Stimulated activated CD4-positive, alpha-beta T cell treated with anti-CD3 and anti-CD28 coated beads, Interleukin-2, amount 100 ng/mL, for 4 hours (primary cell): ENCODE measurements around the gene GNAT2.
A peak's percentile ranks its signal among the peaks of the same experiment; 100 is the strongest.

Source experiments
- DNase-seq: peaks from one replicate; pipeline ENCODE4 v3.0.0-alpha.2; 2020; ENCODE audit warnings: low read depth

The GNAT2 gene

DNA sequence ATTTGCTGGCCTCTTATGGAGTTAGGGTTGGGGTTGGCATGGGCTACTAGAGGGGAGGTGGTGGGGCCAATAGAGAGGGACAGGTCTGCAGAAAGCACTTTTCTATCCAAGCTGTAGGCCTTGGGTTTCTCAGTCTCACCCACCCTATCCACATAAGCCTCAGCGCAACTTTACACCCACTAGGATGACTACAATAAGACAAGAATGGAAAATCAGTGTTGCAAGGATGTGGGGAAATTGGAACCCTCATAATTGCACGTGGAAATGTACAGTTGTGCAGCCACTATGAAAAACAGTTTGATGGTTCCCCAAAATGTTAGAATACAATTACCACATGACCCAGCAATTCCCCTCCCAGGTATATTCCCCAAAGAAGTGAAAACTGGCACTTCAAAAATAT lies 22.4 kb upstream of the GNAT2 start:
- DNase-seq, result no peak

DNA sequence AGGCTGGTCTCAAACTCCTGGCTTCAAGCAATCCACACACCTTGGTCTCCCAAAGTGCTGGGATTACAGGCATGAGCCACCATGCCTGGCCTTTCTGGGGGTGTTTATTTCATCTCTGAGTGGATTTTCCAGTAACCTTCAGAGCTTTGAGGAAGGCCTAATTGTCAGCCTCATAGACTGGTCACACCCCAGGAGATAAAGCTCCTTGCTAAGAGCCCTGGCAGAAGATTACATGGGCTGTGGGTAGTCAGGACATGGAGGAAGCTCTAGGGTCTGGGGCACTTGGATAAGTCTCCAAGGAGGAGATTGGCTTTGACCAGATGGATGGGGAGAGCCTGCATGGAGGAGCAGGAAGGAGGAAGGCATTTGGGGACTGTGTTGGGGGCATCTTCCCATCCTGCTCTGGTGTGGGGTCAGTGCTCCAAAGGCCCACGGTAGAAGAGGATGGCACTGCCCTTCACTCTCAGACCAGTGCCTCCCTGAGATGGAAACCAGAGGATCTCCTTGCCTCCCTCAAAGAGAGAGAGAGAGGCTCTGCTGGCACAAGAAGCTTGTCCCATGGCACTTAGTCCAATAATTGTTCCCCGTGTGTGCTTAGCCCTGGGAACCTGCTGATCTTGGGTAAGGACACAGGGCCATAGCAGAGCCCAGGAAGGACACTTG lies 21.8 kb upstream of the GNAT2 start:
- no peak for DNase-seq

DNA sequence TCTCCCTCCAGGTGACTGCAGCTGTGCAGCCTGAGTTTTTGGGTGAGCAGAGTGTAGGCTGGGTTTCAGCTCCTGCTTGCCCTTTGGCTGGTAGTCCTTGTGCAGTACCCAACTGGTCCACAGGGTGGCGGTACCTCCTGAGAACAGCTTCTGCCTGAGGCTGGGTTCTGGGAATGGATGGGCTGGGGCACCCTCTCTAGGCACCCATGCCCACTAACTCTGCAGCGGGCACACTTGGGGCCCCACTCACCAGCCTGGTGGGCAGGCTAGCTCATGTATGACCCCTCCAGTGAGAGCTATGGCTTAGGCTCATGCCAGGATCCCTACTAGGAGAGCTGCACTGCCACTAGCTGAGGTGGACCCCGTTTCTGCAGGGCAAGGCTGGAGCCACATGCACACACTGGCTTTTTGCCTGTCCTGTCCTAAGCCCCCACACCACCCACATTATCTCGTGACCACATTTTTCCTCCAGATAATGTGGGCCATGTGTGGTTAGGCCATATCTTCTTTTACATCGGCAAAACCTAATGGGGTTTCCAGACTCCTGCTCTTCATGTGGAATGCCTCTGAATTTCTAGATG lies 21.0 kb upstream of the GNAT2 start:
- peak; percentile 82 for DNase-seq

DNA sequence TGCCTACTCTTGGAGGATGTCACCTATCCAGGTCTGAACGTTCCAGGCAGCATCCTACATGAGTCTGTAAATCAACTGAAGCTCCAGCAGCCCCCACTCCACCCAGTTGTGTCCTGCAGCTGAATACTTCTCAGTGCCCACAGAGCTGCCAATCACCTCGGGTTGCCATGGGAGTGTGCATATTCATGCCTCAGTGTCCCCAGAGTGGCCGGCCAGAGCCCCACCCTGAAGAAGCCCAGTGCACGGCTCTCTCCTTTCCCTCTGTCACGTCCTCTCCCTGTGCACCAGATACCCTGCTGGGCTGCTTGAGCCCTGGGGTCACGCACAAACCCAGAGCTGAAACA lies 20.4 kb upstream of the GNAT2 start:
- no peak for DNase-seq

DNA sequence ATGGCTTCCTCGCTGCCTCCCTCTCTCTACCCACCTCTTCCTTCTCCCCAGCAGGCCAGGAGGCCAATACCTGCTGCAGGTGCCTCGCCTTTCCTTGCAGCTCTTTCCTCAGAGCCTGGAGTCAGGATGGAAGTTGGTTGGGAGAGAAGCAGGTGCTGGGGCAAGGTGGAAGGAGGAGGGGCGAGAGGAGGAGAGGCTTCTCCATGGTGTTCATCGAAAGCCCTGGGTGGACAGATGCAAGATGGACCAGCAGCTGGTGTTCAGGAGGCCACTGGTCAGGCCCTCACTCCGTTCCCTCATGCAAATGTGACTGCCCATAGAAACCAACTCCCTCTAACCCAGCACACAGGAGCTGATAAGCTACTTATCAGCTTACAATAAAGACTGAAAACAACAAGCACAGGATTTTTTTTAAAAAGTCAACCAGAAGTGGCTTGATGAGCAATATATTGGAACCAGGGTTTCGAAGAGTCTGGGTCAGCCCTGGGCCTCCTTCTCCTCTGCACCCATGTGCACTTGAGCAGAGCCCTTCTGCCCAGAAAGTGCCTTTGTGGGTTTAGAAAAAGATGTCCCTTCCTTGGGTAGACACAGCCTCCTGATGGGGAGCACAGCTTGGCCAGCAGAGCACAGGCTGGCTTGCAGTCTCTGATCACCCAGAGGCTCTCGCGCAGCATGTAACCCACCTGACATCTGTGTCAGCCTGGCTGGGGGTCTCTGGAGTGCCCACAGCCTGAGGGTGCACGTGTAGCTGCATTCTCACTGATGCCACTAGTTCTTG lies 19.8 kb upstream of the GNAT2 start:
- DNase-seq, result no peak

DNA sequence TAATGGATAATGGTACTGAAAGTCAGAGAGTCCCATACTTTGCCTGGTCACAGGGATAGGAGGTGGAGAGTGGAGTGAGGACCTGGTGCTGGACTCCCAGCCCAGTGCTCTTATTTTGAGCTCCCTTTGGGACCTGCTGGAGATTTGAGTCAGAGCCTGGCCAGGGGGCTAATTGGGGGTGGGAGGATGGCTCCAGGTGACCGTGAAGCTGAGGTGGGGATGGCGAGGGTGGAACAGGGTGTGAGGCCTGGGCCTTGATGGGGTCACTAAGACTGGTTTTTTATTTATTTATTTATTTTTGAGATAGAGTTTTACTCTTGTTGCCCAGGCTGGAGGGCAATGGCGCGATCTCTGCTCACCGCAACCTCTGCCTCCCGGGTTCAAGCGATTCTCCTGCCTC lies 18.0 kb upstream of the GNAT2 start:
- no peak for DNase-seq

DNA sequence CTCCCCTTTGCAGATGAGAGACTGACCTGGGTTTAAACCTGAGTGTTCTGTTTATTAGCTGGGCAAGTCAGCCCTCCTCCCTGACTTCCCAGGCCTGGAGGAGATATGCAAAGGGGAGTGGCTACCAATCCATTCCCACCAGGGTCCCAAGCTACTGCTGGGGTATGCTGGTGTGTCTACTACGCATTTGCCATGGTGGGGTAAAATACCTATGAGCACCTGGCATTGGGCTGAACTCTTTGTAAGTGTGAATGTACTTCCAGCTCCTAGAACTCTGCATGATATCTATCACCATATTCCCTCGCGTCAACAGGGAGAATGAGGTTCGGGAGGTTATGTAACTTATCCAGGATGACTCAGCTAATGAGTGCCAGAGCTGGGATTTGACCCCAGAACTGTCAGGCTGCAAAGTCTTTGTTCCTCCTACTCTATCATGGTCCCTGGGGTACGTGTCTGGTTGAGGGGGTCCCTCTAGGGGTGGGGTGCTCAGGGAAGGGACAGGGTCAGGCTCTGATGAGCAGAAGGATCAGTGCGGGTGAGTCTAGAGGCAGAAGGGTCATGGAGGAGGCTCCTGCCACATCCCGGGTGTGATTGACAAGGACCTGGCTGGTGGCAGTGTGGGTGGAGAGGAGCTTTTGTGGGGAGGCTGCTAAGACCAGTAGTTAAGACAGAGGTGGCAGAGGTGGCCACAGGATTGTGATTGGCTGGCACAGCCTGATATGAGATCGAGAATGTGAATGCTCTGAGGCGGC lies 17.0 kb upstream of the GNAT2 start:
- no peak for DNase-seq

DNA sequence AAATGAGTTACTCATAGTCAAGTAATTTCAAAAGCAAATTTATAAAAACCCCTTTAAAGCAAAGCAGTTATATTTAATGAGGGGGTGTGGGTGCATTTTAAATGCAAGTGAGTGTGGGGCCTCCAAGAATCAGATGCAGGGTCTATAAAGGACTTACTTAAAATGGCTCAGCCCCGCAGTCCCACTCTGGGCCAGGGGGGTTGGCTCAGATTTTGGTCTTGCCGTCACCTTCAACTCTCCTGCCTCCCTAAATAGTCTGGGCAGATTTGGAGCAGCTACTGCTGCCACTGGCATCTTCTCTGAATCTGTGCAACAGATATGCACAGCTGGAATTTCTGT lies 16.4 kb upstream of the GNAT2 start:
- no peak for DNase-seq

DNA sequence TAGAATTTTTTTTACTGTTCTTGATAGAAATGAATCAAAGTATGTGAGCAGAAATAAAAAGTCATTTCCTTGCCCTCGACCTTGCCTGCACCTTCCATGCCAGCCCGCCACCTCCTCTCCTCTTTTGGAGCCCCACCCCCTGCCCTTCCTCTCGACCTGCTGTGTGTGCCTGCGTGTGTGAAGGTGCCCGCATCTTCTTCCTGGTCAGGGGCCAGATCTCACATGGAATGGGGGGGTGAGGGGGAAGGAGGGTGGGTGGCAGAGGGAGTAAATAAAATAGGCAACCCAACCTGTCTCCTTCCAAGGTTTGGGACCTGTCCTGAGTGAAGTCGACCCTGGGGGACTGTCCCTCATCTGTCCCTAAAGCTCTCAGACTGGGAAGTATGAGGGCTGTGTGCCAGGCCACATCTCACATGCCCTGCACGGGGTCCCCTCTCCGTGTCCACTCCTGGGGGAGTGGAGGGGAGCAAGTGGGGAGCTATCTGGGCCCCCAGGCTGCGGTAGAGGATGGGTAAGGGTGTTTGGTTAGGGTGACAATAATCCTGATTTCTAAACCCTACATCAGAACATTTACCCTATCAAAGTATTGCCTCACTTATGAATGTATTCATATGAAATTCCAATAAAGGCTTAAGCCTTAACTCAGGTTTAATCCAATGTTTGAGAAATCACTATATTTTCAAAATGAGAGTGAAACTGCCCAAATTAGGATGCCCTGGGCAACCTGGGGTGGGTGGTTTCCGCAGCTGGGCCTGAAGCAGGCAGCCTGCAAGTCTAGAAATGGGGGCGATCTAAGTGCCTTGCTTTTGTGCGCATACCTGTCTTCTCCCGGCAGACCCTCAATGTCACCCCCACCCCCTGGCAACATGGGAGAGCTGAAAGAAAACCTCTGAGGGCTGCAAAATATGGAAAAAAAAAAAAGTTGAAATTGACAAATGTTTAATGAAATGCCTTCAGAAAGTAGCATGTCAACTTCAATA lies 15.6 kb upstream of the GNAT2 start:
- no peak for DNase-seq

DNA sequence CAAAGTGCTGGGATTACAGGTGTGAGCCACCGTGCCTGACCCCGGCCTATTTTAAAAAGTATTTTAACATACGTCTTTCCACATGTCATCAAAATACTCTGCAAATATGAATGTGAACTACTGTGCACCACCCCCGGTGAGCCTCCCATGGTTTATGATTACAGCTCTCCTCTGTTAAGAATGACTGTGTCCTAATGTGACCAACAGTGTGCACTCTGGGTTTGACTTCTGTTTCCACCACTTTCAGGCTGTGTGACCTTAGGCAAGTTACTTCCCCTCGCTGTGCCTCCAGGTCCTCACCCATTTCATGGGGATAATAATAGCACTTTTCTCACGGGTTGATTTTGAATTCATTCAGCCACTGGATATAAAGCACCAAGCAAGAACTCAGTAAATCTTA lies 14.9 kb upstream of the GNAT2 start:
- no peak for DNase-seq

DNA sequence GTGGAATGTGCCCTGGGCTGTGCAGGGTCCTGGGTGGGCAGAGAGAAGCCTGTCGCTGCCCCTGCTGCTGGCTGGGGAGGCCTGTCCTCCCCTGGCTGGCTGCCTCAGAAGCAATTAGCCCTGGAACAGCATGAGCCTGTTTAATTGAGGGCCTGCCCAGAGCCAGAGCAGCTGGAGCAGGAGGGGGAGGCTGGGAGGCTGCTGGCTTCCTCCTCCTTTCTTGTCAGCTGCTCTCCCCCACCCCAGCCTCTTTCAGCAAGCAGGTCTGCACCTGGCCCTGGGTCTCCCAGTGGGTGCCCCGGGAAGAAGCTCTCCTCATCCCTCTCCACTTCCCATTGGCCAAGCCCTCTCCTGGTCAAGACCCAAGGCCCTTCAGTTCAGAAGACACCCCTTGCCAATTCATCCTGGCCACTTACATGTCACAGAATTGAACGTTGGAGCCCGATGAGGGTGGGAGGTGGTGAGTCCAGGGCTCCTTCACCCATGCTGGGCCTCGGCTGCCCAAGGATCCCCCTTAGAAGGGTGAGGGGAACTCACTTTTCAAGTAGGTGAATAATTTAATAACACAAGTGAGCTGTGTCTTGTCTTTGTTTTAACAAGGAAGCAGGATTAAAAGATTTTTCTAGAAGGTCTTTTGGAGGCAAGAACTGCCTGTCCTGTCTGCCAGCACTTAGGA lies 13.4 kb upstream of the GNAT2 start:
- DNase-seq, result no peak

DNA sequence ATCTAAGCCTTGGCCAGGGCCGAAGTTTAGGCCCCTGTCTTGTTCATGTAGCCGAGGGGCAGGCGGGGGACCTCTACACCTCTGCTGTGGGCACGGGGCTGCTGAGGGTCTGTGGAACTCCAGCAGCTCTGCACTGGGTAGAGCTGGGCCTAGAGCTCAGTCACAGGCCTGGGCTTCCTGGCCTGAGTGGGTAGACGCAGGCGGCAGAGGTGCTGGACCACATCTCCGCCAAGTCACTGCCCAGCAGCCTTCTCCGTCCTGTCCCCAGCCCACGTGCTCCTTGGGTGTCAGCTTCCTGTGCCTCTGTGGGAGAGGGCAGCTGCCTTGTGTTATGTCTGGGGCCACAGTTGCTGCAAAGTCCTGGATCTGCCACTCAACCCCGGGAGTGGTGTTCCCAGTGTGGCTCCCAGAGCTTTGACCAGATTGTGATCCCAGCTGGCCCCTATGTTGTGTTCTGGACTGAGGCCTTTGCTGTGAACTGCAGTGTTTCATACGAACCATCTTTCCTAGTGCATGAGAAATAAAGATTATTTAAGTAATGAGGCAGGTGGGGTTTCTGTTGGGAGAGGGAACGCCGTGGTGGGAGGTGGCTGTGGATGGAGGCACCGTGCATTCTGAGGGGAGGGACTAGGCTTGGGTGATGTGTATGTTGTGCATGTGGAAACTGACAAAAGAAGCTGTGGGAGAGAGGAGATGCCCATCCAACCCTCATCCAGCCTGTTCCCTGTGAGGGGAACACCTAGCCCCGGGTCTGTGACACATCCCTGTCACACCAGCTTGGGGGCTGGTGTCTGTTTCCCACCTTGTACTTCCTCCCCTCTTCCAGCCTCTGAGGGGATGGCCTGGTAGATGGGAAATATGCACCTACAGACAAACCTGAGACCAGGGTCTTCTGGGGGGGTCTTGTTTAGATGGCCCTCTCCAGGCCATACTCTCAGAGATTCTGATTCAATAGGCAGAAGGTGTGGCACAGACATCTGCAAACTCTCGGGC lies 12.4 kb upstream of the GNAT2 start:
- no peak for DNase-seq

DNA sequence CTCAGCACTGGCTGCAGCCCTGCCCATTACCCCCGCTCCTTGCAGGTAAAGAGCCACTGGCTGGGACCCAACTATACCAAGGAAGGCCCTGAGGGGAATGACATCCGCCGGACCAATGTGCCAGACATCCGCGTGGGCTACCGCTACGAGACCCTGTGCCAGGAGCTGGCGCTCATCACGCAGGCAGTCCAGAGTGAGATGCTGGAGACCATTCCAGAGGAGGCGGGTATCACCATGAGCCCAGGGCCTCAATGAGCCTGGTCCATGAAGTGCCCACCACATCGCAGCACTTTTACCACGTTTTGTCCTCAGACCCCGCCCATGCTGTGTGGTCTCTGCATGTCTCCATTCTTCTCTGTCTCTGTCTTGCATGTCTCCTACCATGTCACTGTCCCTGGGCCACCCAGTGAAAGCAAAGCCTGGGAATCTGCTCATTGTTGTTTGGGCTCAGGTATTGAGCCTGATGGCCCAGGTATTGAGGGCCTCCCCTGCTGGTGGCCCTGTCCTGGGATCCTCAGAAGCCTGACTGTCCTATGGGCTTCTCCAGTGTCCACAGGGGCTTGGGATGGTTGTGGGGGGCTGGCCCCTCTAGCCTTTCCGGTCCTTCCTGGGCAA lies 11.6 kb upstream of the GNAT2 start:
- DNase-seq, result no peak

DNA sequence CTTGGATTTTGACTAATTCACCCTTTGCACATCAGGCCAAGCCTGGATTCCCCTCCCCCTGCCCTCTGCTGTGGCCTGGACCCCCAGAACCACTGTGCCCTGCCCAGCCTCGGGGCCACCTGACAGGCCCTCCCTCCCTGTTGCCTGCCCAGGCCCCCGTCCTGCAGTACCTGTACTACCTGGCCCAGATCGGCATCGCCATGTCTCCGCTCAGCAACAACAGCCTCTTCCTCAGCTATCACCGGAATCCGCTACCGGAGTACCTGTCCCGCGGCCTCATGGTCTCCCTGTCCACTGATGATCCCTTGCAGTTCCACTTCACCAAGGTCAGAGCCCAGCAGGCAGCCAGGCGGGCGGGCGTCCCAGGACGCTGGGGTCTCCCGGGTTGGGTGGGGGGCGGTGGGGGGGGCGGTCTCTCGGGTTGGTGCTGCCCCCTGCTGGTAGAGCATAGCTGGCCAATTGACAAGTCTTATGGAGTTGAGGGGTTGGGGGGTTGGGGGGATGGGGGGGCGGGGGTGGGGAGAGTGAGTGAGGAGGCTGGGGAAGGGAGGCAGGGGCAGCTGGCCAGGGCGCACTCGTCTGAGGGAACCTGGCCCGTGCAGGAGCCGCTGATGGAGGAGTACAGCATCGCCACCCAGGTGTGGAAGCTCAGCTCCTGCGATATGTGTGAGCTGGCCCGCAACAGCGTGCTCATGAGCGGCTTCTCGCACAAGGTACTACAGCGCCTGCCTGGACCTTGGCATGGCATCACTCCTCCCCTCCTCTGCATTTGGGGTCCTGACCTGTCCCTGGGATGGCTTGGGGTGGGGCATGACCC lies 10.9 kb upstream of the GNAT2 start:
- no peak for DNase-seq

DNA sequence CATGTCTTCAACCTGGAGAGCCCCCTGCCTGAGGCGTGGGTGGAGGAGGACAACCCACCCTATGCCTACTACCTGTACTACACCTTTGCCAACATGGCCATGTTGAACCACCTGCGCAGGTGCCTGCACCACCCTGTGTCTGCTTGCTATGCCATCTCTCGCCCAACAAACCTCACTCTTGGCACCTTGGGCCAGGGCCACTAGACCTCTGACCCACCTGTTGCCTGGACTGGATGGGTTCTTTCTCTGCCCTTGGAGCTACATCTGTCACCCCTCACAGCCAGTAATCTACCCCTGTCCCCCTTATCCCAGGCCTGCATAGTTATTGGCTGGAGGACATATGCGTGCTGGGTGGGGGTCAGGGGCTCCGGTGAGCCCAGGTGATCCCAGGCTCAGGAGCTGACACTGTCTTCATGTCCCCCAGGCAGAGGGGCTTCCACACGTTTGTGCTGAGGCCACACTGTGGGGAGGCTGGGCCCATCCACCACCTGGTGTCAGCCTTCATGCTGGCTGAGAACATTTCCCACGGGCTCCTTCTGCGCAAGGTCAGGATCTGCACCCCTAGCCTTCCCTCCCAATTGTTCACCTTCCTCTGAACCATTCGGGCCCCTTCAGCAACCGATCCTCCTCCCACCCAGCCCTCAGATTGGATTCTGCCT lies 10.1 kb upstream of the GNAT2 start:
- DNase-seq, result no peak

DNA sequence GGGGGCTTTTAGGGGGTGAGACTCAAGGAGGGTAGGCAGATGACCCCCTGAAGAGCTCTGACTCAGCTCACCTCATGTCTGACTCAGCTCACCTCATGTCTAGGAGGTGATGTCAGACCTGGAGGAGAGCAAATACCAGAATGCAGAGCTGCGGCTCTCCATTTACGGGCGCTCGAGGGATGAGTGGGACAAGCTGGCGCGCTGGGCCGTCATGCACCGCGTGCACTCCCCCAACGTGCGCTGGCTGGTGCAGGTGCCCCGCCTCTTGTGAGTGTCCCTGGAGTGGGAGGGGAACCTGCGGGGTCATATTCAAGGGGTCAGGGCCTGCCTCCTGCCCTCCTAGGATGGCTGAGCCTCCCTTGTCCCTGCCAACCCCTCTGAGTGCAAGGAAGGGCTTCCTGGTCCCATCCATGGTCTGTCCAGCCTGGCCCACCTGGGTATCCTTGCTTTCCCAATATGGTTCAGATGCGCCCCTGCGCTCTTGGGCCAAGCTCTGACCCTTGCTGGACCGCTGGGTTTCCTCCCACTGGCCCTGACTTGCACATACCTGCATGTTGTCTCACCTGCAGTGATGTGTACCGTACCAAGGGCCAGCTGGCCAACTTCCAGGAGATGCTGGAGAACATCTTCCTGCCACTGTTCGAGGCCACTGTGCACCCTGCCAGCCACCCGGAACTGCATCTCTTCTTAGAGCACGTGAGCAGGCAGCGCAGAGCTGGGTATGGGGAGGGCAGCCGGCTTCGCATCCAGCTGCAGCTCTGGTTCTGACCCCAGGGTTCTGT lies 9.3 kb upstream of the GNAT2 start:
- no peak for DNase-seq

DNA sequence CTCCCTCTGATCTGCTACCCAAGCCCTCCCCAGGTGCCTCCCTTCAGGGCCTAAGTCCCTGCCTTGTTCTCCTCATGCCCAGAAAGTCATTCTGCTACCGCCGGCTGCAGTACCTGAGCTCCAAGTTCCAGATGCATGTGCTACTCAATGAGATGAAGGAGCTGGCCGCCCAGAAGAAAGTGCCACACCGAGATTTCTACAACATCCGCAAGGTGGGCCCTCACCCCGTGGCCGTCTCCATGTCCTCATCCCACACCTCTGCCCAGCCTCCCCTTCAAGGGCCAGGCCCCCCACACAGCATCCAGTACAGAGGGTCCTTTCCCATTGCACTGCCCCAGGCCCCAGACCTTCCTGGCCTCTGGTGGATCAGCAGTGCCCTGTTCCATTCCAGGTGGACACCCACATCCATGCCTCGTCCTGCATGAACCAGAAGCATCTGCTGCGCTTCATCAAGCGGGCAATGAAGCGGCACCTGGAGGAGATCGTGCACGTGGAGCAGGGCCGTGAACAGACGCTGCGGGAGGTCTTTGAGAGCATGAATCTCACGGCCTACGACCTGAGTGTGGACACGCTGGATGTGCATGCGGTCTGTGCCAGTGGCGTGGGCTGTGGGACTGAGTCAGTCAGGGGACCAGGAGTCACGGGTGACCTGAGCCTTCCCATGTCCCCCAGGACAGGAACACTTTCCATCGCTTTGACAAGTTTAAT lies 8.4 kb upstream of the GNAT2 start:
- DNase-seq, result no peak
